Mammary epithelial cell (primary cell): ENCODE measurements around the gene MRPL10.

Experiments used
- EZH2 ChIP-seq: IDR thresholded peaks from 2 replicates; pipeline ENCODE4 v1.6.1; 2012; ENCODE audit warnings: low read length, inconsistent platforms, borderline replicate concordance
- TF ChIP-seq, protein P1 (sequence below), 2 donors: IDR thresholded peaks in 1 of 2; conservative IDR thresholded peaks in 1 of 2; 2 replicates each; pipeline ENCODE4 v1.5.1; 2011 to 2012; ENCODE audit warnings: inconsistent platforms in 2 of 2, low read length in 2 of 2, mild to moderate bottlenecking in 2 of 2, control low read depth in 1 of 2, low read depth in 1 of 2; ENCODE audit not compliant: insufficient read depth in 1 of 2; ENCODE audit errors: extremely low read depth in 1 of 2

DNA sequence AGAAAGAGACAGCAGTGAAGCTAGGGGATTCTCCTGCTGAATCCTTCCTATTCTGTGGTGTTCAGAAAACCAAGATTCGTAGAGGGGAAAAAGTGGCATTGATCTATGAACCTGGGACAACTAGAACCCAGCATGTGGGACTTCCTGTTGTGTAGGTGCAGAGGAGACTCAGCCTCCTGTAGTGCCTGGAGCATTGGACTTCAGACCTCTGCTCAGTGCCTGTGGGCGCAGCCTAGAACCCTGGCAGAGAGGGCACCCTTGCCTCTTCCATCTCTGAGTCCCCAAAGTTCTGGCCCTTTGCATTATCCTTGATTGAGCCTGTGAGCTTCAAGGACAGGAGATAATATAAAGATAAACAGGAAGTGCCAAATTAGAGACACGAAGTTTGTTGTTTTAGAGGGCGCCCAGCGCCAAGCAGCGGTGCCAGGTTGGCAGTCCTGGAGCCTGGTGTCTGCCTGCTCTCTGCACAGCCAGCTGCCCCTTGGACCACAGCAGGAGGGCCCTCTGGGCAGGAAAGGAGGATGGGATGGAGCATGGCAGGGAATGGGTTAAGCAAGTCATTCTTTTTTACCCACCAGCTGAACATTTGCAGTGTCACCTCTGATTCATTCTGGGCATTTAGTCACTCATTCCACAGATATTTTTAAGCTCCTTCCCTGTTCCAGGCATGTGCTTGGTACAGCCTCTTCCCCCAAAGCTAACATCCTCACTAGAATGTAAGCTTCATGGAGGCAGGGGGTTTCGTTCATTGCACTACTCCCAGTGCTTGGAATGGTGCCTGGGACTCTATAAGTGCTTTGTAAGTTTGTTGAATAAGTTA lies 31.5 kb upstream of the MRPL10 start:
- TF ChIP-seq, protein P1, sequence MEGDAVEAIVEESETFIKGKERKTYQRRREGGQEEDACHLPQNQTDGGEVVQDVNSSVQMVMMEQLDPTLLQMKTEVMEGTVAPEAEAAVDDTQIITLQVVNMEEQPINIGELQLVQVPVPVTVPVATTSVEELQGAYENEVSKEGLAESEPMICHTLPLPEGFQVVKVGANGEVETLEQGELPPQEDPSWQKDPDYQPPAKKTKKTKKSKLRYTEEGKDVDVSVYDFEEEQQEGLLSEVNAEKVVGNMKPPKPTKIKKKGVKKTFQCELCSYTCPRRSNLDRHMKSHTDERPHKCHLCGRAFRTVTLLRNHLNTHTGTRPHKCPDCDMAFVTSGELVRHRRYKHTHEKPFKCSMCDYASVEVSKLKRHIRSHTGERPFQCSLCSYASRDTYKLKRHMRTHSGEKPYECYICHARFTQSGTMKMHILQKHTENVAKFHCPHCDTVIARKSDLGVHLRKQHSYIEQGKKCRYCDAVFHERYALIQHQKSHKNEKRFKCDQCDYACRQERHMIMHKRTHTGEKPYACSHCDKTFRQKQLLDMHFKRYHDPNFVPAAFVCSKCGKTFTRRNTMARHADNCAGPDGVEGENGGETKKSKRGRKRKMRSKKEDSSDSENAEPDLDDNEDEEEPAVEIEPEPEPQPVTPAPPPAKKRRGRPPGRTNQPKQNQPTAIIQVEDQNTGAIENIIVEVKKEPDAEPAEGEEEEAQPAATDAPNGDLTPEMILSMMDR (conservative IDR thresholded peaks at IDR 0.05 in 1 of 2, IDR thresholded peaks at IDR 0.05 in 1 of 2; ENCODE audit: extremely low read depth in 1 of 2, insufficient read depth in 1 of 2, low read depth in 1 of 2, low read length in 2 of 2) = no peak
- TF ChIP-seq EZH2 = no peak
